Cortex of kidney (tissue), 1 donor: ENCODE measurements around the gene TDRD1.

Source experiments
- DNase-seq: peaks from one replicate; lab custom pipeline; 2025; lab: John Stamatoyannopoulos, UW

TDRD1 gene

GRCh38 chr10:114176511-114176910 lies 2.6 kb upstream of the TDRD1 start:
- DNase-seq, result no peak

- no peak for DNase-seq
Observed at GRCh38 chr10:114179747-114180146, 594 bp downstream of the TDRD1 start.

GRCh38 chr10:114180937-114181336 lies 1.8 kb downstream of the TDRD1 start:
- DNase-seq, result no peak

- DNase-seq, result no peak
Observed at GRCh38 chr10:114181971-114182370, 2.8 kb downstream of the TDRD1 start.

GRCh38 chr10:114183563-114183962 lies 4.4 kb downstream of the TDRD1 start:
- no peak for DNase-seq

- DNase-seq, result no peak
Observed at GRCh38 chr10:114184276-114184675, 5.1 kb downstream of the TDRD1 start.

GRCh38 chr10:114188001-114188400 lies 8.8 kb downstream of the TDRD1 start:
- DNase-seq, result no peak

GRCh38 chr10:114188900-114189299 lies 9.7 kb downstream of the TDRD1 start:
- DNase-seq, result no peak

- DNase-seq, result no peak
Observed at GRCh38 chr10:114189700-114190099, 10.5 kb downstream of the TDRD1 start.

- no peak for DNase-seq
Observed at GRCh38 chr10:114195079-114195478, 15.9 kb downstream of the TDRD1 start.

GRCh38 chr10:114199239-114199638 lies 20.1 kb downstream of the TDRD1 start:
- DNase-seq, result no peak

GRCh38 chr10:114202812-114203211 lies 23.7 kb downstream of the TDRD1 start:
- DNase-seq, result no peak

GRCh38 chr10:114206902-114207301 lies 27.7 kb downstream of the TDRD1 start:
- no peak for DNase-seq

GRCh38 chr10:114207349-114207748 lies 28.2 kb downstream of the TDRD1 start:
- DNase-seq, result no peak

- no peak for DNase-seq
Observed at GRCh38 chr10:114208351-114208750, 29.2 kb downstream of the TDRD1 start.

- no peak for DNase-seq
Observed at GRCh38 chr10:114212153-114212552, 33.0 kb downstream of the TDRD1 start.

GRCh38 chr10:114215033-114215432 lies 35.9 kb downstream of the TDRD1 start:
- no peak for DNase-seq

GRCh38 chr10:114220281-114220680 lies 41.1 kb downstream of the TDRD1 start:
- no peak for DNase-seq

- no peak for DNase-seq
Observed at GRCh38 chr10:114221235-114221634, 42.1 kb downstream of the TDRD1 start.

- DNase-seq, result no peak
Observed at GRCh38 chr10:114223066-114223465, 43.9 kb downstream of the TDRD1 start.

- DNase-seq, result no peak
Observed at GRCh38 chr10:114228156-114228555, 49.0 kb downstream of the TDRD1 start.

- DNase-seq, result no peak
Observed at GRCh38 chr10:114232561-114233176, 53.5 kb downstream of the TDRD1 start.

GRCh38 chr10:114233482-114233881 lies 54.3 kb downstream of the TDRD1 start:
- DNase-seq, result no peak

GRCh38 chr10:114234132-114234531 lies 55.0 kb downstream of the TDRD1 start:
- no peak for DNase-seq
